Measurements from ENCODE around the gene KCTD4.
"Not testable (repeated sequence)": the region's sequence is repeated elsewhere in the genome, so short reads cannot be mapped to it uniquely, and the experiment has no call there.

Gene KCTD4

GRCh38 chr13:45200701-45201232 is at the start of gene KCTD4:
TSS of gene KCTD4 (minus strand) at chr13:45201045. CDS start at chr13:45194567, 6,478 bp downstream.
- DNase-seq (ENCODE audit: low read depth in 2 of 2), result no peak

GRCh38 chr13:45249662-45250061 is 48.8 kb upstream of the KCTD4 start:
- DNase-seq (ENCODE audit: low read depth in 2 of 2), result no peak

- DNase-seq (ENCODE audit: low read depth in 2 of 2), result not testable (repeated sequence)
Measured at GRCh38 chr13:45244736-45245135, 43.9 kb upstream of the KCTD4 start.

GRCh38 chr13:45243077-45243476 is 42.2 kb upstream of the KCTD4 start:
- no peak for DNase-seq (ENCODE audit: low read depth in 2 of 2)

- no peak for DNase-seq (ENCODE audit: low read depth in 2 of 2)
Measured at GRCh38 chr13:45242524-45242923, 41.7 kb upstream of the KCTD4 start.

GRCh38 chr13:45242070-45242469 is 41.2 kb upstream of the KCTD4 start:
- DNase-seq (ENCODE audit: low read depth in 2 of 2), result no peak

GRCh38 chr13:45240143-45240542 is 39.3 kb upstream of the KCTD4 start:
- no peak for DNase-seq (ENCODE audit: low read depth in 2 of 2)

GRCh38 chr13:45238945-45239795 is 38.3 kb upstream of the KCTD4 start:
- no peak for DNase-seq (ENCODE audit: low read depth in 2 of 2)

- DNase-seq (ENCODE audit: low read depth in 2 of 2), result no peak
Measured at GRCh38 chr13:45232591-45232990, 31.7 kb upstream of the KCTD4 start.

GRCh38 chr13:45231722-45232121 is 30.9 kb upstream of the KCTD4 start:
- no peak for DNase-seq (ENCODE audit: low read depth in 2 of 2)

GRCh38 chr13:45231305-45231704 is 30.5 kb upstream of the KCTD4 start:
- no peak for DNase-seq (ENCODE audit: low read depth in 2 of 2)

- no peak for DNase-seq (ENCODE audit: low read depth in 2 of 2)
Measured at GRCh38 chr13:45229172-45229571, 28.3 kb upstream of the KCTD4 start.

- no peak for DNase-seq (ENCODE audit: low read depth in 2 of 2)
Measured at GRCh38 chr13:45228002-45228401, 27.2 kb upstream of the KCTD4 start.

- DNase-seq (ENCODE audit: low read depth in 2 of 2), result no peak
Measured at GRCh38 chr13:45226024-45226423, 25.2 kb upstream of the KCTD4 start.

GRCh38 chr13:45225370-45225769 is 24.5 kb upstream of the KCTD4 start:
- DNase-seq (ENCODE audit: low read depth in 2 of 2), result no peak

GRCh38 chr13:45224176-45224575 is 23.3 kb upstream of the KCTD4 start:
- DNase-seq (ENCODE audit: low read depth in 2 of 2), result no peak

GRCh38 chr13:45222919-45223318 is 22.1 kb upstream of the KCTD4 start:
- no peak for DNase-seq (ENCODE audit: low read depth in 2 of 2)

- no peak for DNase-seq (ENCODE audit: low read depth in 2 of 2)
Measured at GRCh38 chr13:45222516-45222915, 21.7 kb upstream of the KCTD4 start.

GRCh38 chr13:45220403-45220802 is 19.6 kb upstream of the KCTD4 start:
- DNase-seq (ENCODE audit: low read depth in 2 of 2), result no peak

- DNase-seq (ENCODE audit: low read depth in 2 of 2), result no peak
Measured at GRCh38 chr13:45219938-45220375, 19.1 kb upstream of the KCTD4 start.

GRCh38 chr13:45219123-45219891 is 18.5 kb upstream of the KCTD4 start:
- no peak for DNase-seq (ENCODE audit: low read depth in 2 of 2)

- no peak for DNase-seq (ENCODE audit: low read depth in 2 of 2)
Measured at GRCh38 chr13:45218689-45219088, 17.8 kb upstream of the KCTD4 start.

GRCh38 chr13:45216193-45216592 is 15.3 kb upstream of the KCTD4 start:
- DNase-seq (ENCODE audit: low read depth in 2 of 2), result no peak
